GM21619 (cell line): ENCODE measurements around the gene EPHB4.
"Not testable (repeated sequence)": the region's sequence is repeated elsewhere in the genome, so short reads cannot be mapped to it uniquely, and the experiment has no call there.

ENCODE experiments used
- ATAC-seq: cut with Tn5 transposase; IDR thresholded peaks from one replicate; pipeline ENCODE4 v1.9.1; 2021; ENCODE audit not compliant: unreplicated experiment

The EPHB4 gene

GRCh38 chr7:100822236-100823139 lies 4.8 kb downstream of the EPHB4 start:
- no peak for ATAC-seq

- no peak for ATAC-seq
Observed at GRCh38 chr7:100819586-100819985, 7.7 kb downstream of the EPHB4 start.

DNA sequence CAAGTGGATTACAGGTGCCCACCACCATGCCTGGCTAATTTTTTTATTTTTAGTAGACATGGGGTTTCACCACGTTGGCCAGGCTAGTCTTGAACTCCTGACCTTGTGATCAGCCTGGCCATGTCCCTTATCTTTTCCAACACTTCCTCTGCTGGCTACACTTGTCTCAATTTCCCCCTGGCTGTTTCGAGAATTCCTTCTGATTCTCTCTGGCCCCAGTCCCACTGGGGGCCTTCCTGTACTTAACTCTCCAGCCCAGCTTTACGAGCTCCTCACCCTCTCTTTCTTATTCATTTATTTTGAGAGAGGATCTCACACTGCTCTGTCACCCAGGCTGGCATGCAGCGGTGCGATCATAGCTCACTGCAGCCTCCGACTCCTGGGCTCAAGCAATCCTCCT lies 8.5 kb downstream of the EPHB4 start:
- ATAC-seq: no peak

DNA sequence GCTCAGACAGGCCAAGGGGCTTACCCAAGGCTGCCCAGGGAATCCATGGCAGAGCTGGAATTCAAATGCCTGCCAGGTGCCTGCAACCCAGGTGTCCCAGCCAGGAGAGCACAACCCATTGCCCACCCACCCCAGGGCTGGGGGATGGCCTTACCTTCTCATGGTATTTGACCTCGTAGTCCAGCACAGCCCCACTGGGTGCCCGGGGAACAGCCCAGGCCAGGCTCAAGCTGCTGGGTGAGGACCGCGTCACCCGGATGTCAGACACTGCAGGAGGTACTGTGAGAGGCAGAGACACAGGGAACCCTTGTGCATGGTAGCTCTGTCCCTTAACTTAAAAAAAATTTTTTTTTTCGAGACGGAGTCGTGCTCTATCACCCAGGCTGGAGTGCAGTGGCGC lies 9.0 kb downstream of the EPHB4 start:
- no peak for ATAC-seq

DNA sequence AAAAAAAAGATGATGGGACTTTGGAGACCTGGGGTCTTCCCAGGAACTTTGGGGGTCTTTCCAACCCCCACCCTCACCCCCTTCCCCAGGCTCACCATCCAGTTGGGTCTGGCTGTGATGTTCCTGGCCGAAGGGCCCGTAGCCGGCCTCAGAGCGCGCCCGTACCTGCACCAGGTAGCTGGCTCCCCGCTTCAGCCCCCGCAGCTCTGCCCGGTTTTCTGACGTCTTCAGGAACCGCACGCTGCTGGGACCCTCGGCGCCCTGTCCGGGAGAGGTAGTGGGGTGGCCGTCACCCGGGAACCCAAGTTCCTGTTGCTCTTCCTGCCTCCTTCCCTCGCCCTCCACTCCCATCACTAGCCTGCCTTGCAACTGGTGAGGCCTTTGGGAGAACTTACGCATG lies 10.2 kb downstream of the EPHB4 start:
- ATAC-seq: no peak

GRCh38 chr7:100816515-100816914 lies 10.8 kb downstream of the EPHB4 start:
- not testable (repeated sequence) for ATAC-seq

- ATAC-seq: no peak
Observed at GRCh38 chr7:100812729-100813128, 14.6 kb downstream of the EPHB4 start.

DNA sequence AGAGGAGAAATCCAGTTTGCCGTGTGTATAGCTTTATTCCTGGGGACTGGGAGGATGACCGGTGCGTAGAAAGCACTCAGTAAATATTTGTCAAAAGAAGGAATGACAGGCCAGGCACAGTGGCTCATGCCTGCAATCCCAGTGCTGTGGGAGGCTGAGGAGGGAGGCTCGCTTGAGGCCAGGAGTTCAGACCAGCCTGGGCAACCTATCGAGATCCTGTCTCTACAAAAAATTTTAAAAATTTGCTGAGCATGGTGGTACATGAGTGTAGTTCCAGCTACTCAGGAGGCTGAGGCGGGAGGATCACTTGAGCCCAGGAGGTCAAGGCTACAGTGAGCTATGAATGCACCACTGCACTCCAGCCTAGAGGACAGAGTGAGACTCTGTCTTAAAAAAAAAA lies 15.8 kb downstream of the EPHB4 start:
- ATAC-seq: no peak

DNA sequence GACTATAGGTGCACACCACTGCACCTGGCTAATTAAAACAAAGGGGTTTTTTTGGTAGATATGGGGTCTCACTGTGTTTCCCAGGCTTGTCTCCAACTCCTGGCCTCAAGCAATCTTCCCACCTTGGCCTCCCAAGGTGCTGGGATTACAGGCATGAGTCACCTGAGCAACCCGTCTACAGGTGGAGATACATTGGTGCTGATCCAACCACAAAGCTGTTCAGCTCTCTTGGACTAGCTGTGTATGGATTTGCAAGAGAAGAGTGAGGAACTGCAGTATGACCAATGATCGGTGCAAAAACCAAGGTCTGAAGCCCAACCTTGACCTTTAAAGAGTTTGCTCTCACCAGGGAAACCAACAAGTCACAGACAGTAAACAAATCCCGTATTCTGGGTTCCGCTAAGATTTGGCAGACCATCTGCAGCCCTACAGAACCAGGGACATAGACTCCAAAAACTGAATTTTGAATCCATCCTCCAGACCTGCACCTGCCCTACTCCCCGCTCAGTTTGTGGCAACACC lies 18.9 kb downstream of the EPHB4 start:
- no peak for ATAC-seq

DNA sequence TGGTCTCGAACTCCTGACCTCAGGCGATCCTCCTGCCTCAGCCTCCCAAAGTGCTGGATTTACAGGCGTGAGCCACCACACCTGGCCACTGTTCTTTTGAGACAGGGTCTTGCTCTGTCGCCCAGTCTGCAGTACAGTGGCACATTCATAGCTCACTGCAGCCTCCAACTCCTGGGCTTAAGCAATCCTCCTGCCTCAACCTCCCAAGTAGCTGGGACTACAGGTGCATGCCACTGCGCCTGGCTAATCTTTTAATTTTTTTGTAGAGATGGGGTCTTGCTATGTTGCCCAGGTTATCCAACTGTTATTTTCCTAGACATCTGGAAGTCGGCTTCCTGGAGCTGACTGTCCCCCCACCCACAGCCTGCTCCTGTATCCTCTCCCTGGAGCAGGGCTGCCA lies 20.4 kb downstream of the EPHB4 start:
- ATAC-seq: not testable (repeated sequence)

DNA sequence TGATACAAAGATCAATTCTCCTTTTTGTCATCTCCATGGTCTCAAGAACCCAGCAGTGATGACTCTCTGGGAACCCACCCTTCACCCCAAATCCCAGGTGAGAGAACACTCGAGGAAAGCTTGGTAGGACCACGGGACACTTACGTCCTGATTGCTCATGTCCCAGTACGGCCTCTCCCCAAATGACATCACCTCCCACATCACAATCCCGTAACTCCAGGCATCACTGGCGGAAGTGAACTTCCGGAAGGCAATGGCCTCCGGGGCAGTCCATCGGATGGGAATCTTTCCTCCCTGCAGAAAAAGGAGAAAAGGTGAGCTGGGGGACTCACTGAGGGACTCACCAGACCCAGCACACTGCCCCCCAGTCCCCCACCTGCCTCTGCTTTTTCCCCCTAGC lies 21.0 kb downstream of the EPHB4 start:
- no peak for ATAC-seq

- no peak for ATAC-seq
Observed at GRCh38 chr7:100804681-100805431, 22.5 kb downstream of the EPHB4 start.

DNA sequence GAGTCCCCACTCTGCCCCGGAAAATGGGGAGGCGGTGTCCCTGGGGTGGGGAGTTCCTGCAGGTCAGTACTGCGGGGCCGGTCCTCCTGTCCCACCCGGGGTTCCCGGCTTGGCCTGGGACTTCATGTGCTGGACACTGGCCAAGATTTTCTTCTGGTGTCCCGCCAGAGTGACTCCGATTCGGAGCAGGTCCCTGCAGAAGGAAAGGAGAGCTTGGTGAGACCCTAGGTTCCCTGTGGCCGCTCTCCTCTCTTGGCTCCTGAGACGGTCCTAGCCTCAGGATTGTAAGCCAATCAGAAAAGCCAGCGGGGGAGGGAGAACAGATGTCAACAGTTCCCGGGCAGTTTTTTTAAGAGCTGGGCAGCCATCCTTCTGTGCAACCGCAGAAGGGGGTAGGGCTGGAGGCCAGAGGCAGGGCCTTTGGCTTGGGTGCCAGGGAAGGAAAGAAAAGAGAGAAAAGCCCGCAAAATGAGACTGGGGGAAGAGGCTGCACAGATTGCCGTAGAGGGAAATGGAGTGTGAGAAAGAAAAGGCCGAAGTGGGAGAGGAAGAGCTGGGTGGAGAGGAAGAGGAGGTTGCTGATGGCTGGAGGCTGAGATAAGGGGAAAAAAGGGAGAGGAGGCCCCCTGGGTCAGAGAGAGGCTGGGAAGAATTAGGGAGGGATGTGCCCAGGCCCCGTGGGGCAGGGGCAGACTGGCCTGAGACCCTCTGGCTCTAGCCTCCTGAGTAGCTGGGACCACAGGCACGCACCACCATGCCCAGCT lies 23.7 kb downstream of the EPHB4 start:
- ATAC-seq: peak; percentile 97

GRCh38 chr7:100802951-100803350 lies 24.4 kb downstream of the EPHB4 start:
- ATAC-seq: no peak

GRCh38 chr7:100801833-100802568 lies 25.3 kb downstream of the EPHB4 start:
- no peak for ATAC-seq

GRCh38 chr7:100799037-100799896 lies 28.1 kb downstream of the EPHB4 start:
- ATAC-seq: no peak

- no peak for ATAC-seq
Observed at GRCh38 chr7:100794741-100795140, 32.6 kb downstream of the EPHB4 start.

DNA sequence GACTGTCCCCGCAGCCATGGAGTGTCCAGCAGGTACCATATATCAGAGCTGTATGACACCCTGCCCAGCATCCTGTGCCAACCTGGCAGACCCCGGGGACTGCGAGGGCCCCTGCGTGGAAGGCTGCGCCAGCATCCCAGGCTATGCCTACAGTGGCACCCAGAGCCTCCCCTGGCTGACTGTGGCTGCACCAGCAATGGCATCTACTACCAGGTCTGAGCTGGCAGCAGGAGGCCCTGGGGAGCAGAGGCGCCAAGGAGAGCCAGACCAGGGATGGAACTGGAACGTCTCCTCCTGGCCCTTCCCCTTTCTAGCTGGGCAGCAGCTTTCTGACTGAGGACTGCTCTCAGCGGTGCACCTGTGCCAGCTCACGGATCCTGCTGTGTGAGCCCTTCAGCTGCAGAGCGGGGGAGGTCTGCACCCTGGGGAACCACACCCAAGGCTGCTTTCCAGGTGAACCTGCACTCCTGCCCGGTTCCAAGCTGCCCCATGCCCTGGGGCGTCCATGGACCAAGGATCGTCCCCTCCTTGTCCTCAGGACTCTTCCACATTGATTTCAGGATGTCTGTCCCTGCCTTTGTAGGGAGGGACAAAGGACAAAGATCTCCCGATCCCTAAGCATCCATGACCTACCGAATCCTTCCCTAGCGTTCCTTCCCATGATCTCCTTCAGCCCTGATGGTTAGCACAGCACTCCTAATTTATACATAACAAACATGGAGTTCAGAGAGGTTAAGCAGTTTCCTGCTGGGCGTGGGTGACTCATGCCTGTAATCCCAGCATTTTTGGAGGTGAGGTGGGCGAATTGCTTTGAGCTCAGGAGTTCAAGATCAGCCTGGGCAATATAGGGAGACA lies 33.3 kb downstream of the EPHB4 start:
- no peak for ATAC-seq
